ENCODE measurements around the gene RTBDN. TPM values are rescaled to one million over a fixed set of nuclear protein-coding genes. Genes with fewer than 3 reads are reported as not detected.

The RTBDN gene
- total RNA-seq, 1 donor from 2014 or later: not detected

GRCh38 chr19:12792051-12792852 is 42.1 kb downstream of the RTBDN start:
- peaks cover 77% of the 10 kb centered on the region for H3K4me1 ChIP-seq

GRCh38 chr19:12791345-12792050 is 42.9 kb downstream of the RTBDN start, which contains the start of gene JUNB:
TSS of gene JUNB (plus strand) at chr19:12791486. CDS start at chr19:12791772, 286 bp downstream.
- Histone ChIP-seq H3K27ac (replicated peaks) (peak within 1 kb of the TSS; percentile 96), H3K9me3 (replicated peaks) (no peaks in the 10 kb centered on the region), H3K27me3 (ENCODE audit: low read depth) (no peaks in the 10 kb centered on the region), H3K4me1 (peaks cover 85% of the 10 kb centered on the region), H3K36me3 (no peaks in the 10 kb centered on the region), H3K4me3 (peak within 1 kb of the TSS; percentile 76)
- TF ChIP-seq CTCF (IDR thresholded peaks at IDR 0.05; ENCODE audit: borderline replicate concordance): peak; percentile 26
- intact Hi-C loops (cut with micrococcal nuclease): no loop called here
- DNase-seq: peak; percentile 98

More at GRCh38 chr19:12792051-12792852, 42.1 kb downstream of the RTBDN start:
- Histone ChIP-seq H3K27me3 (ENCODE audit: low read depth) (no peaks in the 10 kb centered on the region), H3K36me3 (peaks cover 5% of the 10 kb centered on the region), H3K9me3 (replicated peaks) (no peaks in the 10 kb centered on the region), H3K4me3 (peak overlapping the region; percentile 76), H3K27ac (replicated peaks) (peak overlapping the region; percentile 96)
- no peak for TF ChIP-seq CTCF (IDR thresholded peaks at IDR 0.05; ENCODE audit: borderline replicate concordance)
- DNase-seq: peak; percentile 75
- intact Hi-C loops (cut with micrococcal nuclease): no loop called here

GRCh38 chr19:12790628-12791344 is 43.6 kb downstream of the RTBDN start:
- peaks cover 85% of the 10 kb centered on the region for H3K4me1 ChIP-seq
- intact Hi-C loops (cut with micrococcal nuclease): no loop called here

GRCh38 chr19:12789904-12790619 is 44.3 kb downstream of the RTBDN start:
- peak; percentile 97 for DNase-seq
- Histone ChIP-seq H3K9me3 (replicated peaks) (no peaks in the 10 kb centered on the region), H3K4me1 (peaks cover 89% of the 10 kb centered on the region), H3K36me3 (no peaks in the 10 kb centered on the region), H3K4me3 (peak overlapping the region; percentile 76), H3K27ac (replicated peaks) (peak overlapping the region; percentile 96), H3K27me3 (ENCODE audit: low read depth) (no peaks in the 10 kb centered on the region)
- no peak for TF ChIP-seq CTCF (IDR thresholded peaks at IDR 0.05; ENCODE audit: borderline replicate concordance)
- intact Hi-C loops (cut with micrococcal nuclease): no loop called here

More at GRCh38 chr19:12790628-12791344, 43.6 kb downstream of the RTBDN start:
- peak overlapping the region; percentile 76 for H3K4me3 ChIP-seq
- no peak for DNase-seq
- no peaks in the 10 kb centered on the region for H3K36me3 ChIP-seq
- no peaks in the 10 kb centered on the region for H3K9me3 ChIP-seq (replicated peaks)
- TF ChIP-seq CTCF (IDR thresholded peaks at IDR 0.05; ENCODE audit: borderline replicate concordance): no peak
- no peaks in the 10 kb centered on the region for H3K27me3 ChIP-seq (ENCODE audit: low read depth)
- H3K27ac ChIP-seq (replicated peaks): peak overlapping the region; percentile 96
